GM12878 (cell line): ENCODE data around the gene NUDT7. TPM values are rescaled to one million over a fixed set of nuclear protein-coding genes. Genes with fewer than 3 reads are reported as not detected.

Source experiments
- ATAC-seq: fragments of 200-7000 bp; cut with Tn5 transposase; 3 replicates; pipeline ENCODE4 v1.9.1; 2020; ENCODE audit warnings: mild to moderate bottlenecking, moderate library complexity
- BruUV-seq: library from RNA; stranded (reverse); fragments of 400-500 nt; replicated peaks from 2 replicates; lab custom pipeline; 2021; lab: Mats Ljungman, UMichigan
- CTCF ChIA-PET: fragments of 300-600 bp; sonication (Branson Sonifier 250); formaldehyde crosslinking; extraction: SDS; loops from one replicate; lab custom pipeline; 2021; ENCODE audit warnings: inconsistent platforms; lab: Yijun Ruan, JAX
- POLR2A ChIA-PET: fragments of 350-600 bp; formaldehyde crosslinking; extraction: SDS; loops from one replicate; lab custom pipeline; 2021; ENCODE audit warnings: inconsistent platforms; lab: Charles Lee
- RAD21 ChIA-PET: fragments of 300-600 bp; sonication (Branson Sonifier 250); formaldehyde crosslinking; loops from one replicate; lab custom pipeline; 2023; ENCODE audit warnings: antibody characterized with exemption; ENCODE audit not compliant: unreplicated experiment; lab: Charles Lee
- SMC1A ChIA-PET: fragments of 300-600 bp; sonication (Branson Sonifier 250); formaldehyde crosslinking; loops from one replicate; lab custom pipeline; 2023; ENCODE audit not compliant: unreplicated experiment, uncharacterized antibody; lab: Charles Lee
- DNase-seq: peaks from one replicate; pipeline ENCODE4 v3.0.0-alpha.2; 2011; ENCODE audit warnings: low read depth, low spot score
- FAIRE-seq: peaks from 3 replicates; lab custom pipeline; 2011; peaks lifted over from hg19 to GRCh38; lab: Jason Lieb, UNC
- H2AFZ ChIP-seq: 2 replicates; pipeline ENCODE4 v1.6.0; 2011; ENCODE audit warnings: low read depth, low read length, control low read depth; ENCODE audit not compliant: control insufficient read depth
- H3K27ac ChIP-seq: 2 replicates; pipeline ENCODE4 v1.5.1; 2011; ENCODE audit warnings: control low read depth; ENCODE audit not compliant: control insufficient read depth, insufficient read depth
- H3K27me3 ChIP-seq, 2 experiments: replicated peaks in 1 of 2; 2 replicates each; pipeline versions ENCODE4 v1.6.0 to v1.6.1; 2011; ENCODE audit warnings: low read length in 1 of 2; ENCODE audit not compliant: control insufficient read depth in 2 of 2, insufficient read depth in 2 of 2
- H3K36me3 ChIP-seq, 2 experiments: 2 replicates each; pipeline ENCODE4 v1.5.1; 2011; ENCODE audit warnings: low read length in 1 of 2; ENCODE audit not compliant: control insufficient read depth in 2 of 2, insufficient read depth in 2 of 2
- H3K4me1 ChIP-seq: 2 replicates; pipeline ENCODE4 v1.6.1; 2011; ENCODE audit warnings: mild to moderate bottlenecking, low read length, moderate library complexity, mixed read lengths; ENCODE audit not compliant: control insufficient read depth, insufficient read depth
- H3K4me2 ChIP-seq: 2 replicates; pipeline ENCODE4 v1.6.0; 2011; ENCODE audit warnings: control low read depth; ENCODE audit not compliant: control insufficient read depth, insufficient read depth
- H3K4me3 ChIP-seq: fragments of 200-600 bp; sonication (generic); 2 replicates; pipeline ENCODE4 v1.5.1; 2016
- H3K79me2 ChIP-seq: 2 replicates; pipeline ENCODE4 v1.6.0; 2011; ENCODE audit warnings: low read length; ENCODE audit not compliant: control insufficient read depth, insufficient read depth
- H3K9ac ChIP-seq: 2 replicates; pipeline ENCODE4 v1.8.0; 2011; ENCODE audit warnings: low read length, control low read depth, mixed read lengths; ENCODE audit not compliant: control insufficient read depth, insufficient read depth
- H3K9me3 ChIP-seq: replicated peaks from 3 replicates; pipeline ENCODE4 v1.5.1; 2011; ENCODE audit warnings: mild to moderate bottlenecking, low read length; ENCODE audit not compliant: control insufficient read depth, insufficient read depth
- H4K20me1 ChIP-seq: 2 replicates; pipeline ENCODE4 v1.6.0; 2011; ENCODE audit not compliant: control insufficient read depth, insufficient read depth
- E2F4 ChIP-seq: IDR thresholded peaks from 2 replicates; pipeline ENCODE4 v1.6.1; 2012; ENCODE audit warnings: low read depth, low read length, improper control_type of control experiment
- KAT2A ChIP-seq: conservative IDR thresholded peaks from 2 replicates; pipeline ENCODE4 v1.6.1; 2011; ENCODE audit warnings: low read depth, low read length; ENCODE audit not compliant: control insufficient read depth
- NKRF ChIP-seq: fragments of 450-650 bp; conservative IDR thresholded peaks from 2 replicates; pipeline ENCODE4 v1.6.1; 2017; ENCODE audit warnings: mild to moderate bottlenecking, moderate library complexity
- SREBF1 ChIP-seq: IDR thresholded peaks from 2 replicates; pipeline ENCODE4 v1.6.1; 2012; ENCODE audit warnings: mild to moderate bottlenecking, low read length
- WGBS: methylation state at CpG from one replicate; pipeline ENCODE4 v1.1.6; 2016; ENCODE audit warnings: low lambda C conversion rate; ENCODE audit not compliant: insufficient replicate concordance, insufficient coverage; ENCODE audit errors: missing lambda C conversion rate; 5-methylcytosine and 5-hydroxymethylcytosine counted together
- in situ Hi-C: fragments of 300-500 bp; cut with MboI; formaldehyde crosslinking; loops from 9 replicates; pipeline ENCODE4 v1.14.3; 2018; ENCODE audit warnings: mixed read lengths
- intact Hi-C: fragments of 100-400 bp; cut with micrococcal nuclease; formaldehyde crosslinking; loops from one replicate; pipeline ENCODE4 v1.14.2; 2022; ENCODE audit not compliant: unreplicated experiment
- polyA plus RNA-seq, 11 experiments: library from polyadenylated mRNA; depleted of rRNA in 4 of 11; unstranded in 6 of 11; stranded (reverse) in 5 of 11; fragments of >200 nt; fragmentation: Nextera tagmentation in 4 of 11; fragmentation: Illumina TruSeq in 1 of 11; extraction: Ambion mirVana in 4 of 11; extraction: Trizol in 1 of 11; gene quantifications; 1 replicate in 1 of 11; 2 replicates in 10 of 11; pipeline versions ENCODE4 v1.2.1 to v1.2.3, GENCODE V29; 2011 to 2016; ENCODE audit warnings: inconsistent platforms in 2 of 11, missing spikeins in 2 of 11, low read depth in 1 of 11
- total RNA-seq, 4 experiments: library from RNA; depleted of rRNA in 3 of 4; stranded (reverse); fragments of >200 nt in 3 of 4; fragmentation: Illumina TruSeq in 1 of 4; extraction: Trizol in 1 of 4; gene quantifications; 2 replicates each; pipeline versions ENCODE4 v1.2.1 to v1.2.3, GENCODE V29; 2013 to 2021

Gene NUDT7
- total and polyA plus RNA-seq, 10 of the 15 experiments (the other 5 are each of a cell fraction or from before 2014, with no cell fraction given): 2.8 to 14.3 (median 5.2) TPM

GRCh38 chr16:77745972-77746371 is 23.7 kb downstream of the NUDT7 start:
- ATAC-seq: no peak
- no peak overlapping the region for H2AFZ ChIP-seq
- H3K4me1 ChIP-seq: no peaks in the 10 kb centered on the region
- POLR2A ChIA-PET: no interaction called here
- BruUV-seq: no TSS peak
- FAIRE-seq: no peak
- RAD21 ChIA-PET: no interaction called here
- no peak for DNase-seq
- in situ Hi-C loops: no loop called here
- H3K4me2 ChIP-seq: no peak overlapping the region
- H3K36me3 ChIP-seq: no peaks in the 10 kb centered on the region
- SMC1A ChIA-PET: no interaction called here
- CTCF ChIA-PET: no interaction called here
- H3K9ac ChIP-seq: no peak overlapping the region
- no peaks in the 10 kb centered on the region for H3K9me3 ChIP-seq
- intact Hi-C loops: no loop called here
- no peak overlapping the region for H3K27ac ChIP-seq
- no peak overlapping the region for H3K4me3 ChIP-seq
- 30% methylated on average over 1 of the region's 1 CpG for WGBS
- no peaks in the 10 kb centered on the region for H4K20me1 ChIP-seq
- no peak for TF ChIP-seq E2F4
- no peak for TF ChIP-seq NKRF
- no peak for TF ChIP-seq KAT2A
- no peak for TF ChIP-seq SREBF1
- TF ChIP-seq, all 136 proteins: peak for 0
- Histone ChIP-seq H3K27me3 (no peaks in the 10 kb centered on the region; a peak in 2 of 4 replicates), H3K79me2 (no peaks in the 10 kb centered on the region)
